NCI-H82 (cell line): ENCODE results near the gene SEPTIN8.
A peak's percentile ranks its signal among the peaks of the same experiment; 100 is the strongest.

Source experiments
- DNase-seq: peaks from one replicate; lab custom pipeline; 2025; lab: John Stamatoyannopoulos, UW

SEPTIN8 gene

DNA sequence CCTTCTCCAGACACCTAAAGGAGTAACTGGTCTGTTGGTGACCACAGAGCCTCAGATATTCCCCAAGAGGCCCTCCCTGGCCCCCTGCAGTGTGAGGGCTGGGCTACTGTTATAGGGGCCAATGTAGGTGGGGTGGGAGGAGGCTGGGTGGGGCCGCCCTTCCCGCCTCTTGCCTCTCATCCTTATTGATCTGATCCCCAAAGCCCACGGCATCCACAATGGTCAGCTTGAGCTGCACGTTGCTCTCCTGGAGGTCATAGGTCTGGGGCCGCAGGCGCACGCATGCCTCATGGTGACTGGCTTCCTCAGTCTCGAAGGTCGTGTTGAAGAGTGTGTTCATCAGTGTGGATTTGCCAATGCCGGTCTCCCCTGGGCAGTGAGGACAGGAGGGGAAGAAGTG, 13.0 kb downstream of the SEPTIN8 start:
- no peak for DNase-seq

DNA sequence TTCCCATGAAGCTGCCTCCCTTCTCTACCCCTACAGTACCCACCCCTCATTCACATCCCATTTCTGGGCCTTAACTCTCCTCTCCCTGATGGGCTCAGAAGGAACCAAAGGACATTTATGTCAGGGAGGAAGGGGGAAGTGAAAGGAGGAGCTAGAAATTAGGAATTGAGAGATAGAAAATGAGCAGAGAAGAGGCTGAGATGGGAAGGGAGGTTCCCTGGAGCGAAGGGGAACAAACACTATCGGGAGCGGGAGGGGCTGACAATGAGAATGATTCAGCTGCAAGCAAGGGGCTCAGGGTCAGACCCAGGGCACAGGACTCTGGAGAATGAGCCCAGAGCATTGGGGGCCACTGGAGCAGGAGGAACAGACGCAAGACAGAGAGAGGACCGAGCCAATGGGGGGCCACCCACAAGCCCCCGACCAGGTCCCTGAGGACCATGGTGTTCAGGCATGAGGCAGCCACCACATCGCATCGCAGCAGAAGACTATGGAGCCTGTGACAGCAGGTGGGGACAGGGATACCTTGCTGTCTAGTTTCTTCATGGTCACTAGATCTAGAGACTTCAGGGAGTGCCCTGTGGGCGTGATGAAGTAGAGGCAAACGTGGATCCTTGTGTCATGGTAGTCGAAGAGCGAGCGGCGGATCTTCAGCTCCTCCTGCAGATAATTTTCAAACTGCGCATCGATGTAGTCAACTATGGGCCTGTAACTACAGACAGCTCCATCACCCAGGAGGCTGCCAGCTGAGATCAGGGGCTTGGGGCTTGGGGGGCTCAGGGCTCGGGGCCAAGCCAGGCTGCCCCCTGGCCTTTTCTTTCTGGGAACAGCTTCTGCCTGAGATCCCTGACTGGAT, 13.6 kb downstream of the SEPTIN8 start:
- DNase-seq = no peak

DNA sequence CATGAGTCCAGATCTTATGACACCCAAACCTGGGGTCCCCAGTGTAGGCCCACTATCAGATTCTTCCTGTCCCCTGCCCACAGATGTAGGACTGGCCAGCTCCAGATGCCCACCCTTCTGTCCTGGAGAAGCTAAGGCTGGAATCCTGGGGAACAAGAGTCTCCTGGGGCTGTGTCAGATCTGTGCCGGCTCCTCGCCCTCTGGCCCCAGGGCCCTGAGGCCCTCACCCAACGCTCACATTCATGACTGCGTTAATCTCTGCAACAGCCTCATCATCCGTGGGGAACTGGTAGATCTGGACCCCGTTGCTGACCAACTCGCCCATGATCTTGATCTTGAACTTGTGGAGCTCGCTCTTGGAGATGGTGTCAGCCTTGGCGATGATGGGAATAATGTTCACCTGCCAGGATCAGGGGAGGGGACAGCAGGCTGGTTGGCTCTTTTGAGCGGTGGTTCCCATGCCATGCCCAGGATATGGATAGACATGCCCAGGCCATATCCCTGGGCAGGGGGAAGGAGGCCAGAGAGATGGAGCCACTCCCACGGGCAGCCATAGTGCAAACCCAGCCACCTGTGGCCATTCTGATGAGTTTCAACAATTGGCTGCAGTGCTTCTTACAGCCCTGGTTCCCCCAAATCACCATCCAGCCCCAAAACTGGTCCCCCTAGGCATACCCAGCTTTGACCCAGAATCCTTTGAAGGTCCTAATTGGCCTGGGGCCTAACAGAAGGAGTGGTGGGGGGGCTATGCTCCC, 14.6 kb downstream of the SEPTIN8 start:
- no peak for DNase-seq

DNA sequence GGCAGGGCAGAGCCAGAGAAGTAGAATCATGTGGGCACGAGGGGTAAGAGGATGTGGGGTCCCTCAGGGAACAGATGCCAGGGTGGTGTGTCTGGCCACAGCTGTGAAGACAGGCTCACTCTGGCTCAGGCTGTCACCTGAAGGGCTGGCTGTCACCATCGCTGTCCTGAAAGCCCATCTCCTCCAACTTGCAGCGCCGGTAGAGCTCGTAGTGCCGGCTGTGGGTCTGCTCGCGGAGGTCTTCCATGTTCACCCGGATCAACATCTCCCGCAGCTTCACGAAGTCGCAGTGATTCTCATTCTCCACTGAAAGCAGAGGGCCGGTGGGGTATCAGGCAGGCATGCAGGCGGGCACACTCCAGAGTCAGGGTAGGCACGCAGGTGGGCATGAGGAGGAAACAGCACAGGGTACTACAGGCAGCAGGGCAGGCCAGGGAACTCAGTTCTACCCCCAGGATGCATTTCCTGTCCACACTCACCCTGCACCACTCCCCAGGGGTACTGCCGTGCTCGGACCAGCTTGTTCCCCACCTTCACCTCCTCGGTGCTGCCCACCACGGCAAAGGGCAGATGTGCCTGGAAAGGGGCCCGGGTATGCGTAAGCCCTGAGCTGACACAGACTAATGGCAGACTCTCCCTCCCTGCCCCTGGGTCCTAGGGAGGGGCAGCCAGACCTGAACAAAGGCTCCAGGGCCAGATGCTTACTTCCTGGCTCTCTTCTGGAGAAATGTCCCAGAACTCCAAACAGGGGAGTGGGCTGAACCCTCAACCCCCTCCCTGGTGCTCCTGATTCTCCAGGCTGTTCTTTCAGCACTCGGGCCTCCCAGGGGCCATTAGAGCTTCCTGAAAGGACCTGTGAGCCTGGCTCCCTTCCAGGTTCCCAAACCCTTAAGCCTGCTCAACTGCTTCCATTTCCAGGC, 15.5 kb downstream of the SEPTIN8 start:
- no peak for DNase-seq

DNA sequence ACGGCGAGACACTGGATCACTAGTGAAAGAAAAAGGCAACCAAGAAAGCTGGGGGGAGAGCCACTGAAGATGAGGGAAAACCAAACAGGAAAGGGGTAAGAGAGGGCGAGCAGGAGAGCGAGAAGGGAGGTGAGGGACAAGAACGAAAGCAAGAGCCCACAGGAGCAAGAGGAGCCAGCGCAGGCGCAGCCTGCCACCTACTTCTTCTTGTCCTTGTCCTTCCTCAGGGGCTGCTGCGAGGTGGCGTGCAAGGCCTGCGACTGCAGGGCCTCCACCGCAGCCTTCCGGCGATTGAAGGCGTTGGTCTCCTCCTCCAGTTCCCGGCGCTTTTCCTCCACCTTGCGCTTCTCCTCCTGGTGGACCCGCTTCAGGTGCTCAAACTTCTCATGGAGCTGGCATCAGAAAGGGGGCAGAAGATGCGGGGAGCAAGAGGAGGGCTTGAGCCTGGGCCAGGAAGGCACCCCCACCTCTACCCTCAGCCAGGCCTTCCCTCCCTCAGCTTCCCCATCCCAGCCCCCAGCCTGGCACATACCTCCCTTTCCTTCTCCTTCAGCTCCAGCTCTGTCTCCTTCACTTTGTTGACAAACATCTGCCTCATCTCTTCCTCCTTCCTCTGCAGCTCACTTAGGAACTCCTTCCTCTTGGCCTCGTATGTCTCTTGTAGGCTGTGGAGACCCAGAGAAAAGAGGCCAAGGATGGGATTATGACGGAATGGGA, 16.3 kb downstream of the SEPTIN8 start:
- no peak for DNase-seq

DNA sequence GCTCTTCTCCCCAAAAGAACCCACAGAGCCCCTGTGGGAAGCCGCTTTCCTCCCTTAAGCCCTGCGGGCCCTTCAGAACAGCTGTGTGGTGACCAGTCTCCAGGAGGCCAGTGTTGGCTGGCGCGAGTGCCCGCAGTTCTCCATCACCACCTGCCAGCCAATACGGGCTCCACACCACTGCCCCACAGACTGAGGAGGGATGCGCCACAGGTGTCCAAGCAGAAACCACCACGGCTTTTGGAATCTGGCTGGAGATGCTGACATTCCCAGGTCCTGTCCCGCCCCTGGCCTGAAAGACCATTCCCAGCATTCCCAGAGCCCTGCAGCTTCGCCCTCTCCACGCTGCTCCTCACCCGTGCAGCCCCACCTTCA, 17.0 kb downstream of the SEPTIN8 start:
- DNase-seq = no peak

DNA sequence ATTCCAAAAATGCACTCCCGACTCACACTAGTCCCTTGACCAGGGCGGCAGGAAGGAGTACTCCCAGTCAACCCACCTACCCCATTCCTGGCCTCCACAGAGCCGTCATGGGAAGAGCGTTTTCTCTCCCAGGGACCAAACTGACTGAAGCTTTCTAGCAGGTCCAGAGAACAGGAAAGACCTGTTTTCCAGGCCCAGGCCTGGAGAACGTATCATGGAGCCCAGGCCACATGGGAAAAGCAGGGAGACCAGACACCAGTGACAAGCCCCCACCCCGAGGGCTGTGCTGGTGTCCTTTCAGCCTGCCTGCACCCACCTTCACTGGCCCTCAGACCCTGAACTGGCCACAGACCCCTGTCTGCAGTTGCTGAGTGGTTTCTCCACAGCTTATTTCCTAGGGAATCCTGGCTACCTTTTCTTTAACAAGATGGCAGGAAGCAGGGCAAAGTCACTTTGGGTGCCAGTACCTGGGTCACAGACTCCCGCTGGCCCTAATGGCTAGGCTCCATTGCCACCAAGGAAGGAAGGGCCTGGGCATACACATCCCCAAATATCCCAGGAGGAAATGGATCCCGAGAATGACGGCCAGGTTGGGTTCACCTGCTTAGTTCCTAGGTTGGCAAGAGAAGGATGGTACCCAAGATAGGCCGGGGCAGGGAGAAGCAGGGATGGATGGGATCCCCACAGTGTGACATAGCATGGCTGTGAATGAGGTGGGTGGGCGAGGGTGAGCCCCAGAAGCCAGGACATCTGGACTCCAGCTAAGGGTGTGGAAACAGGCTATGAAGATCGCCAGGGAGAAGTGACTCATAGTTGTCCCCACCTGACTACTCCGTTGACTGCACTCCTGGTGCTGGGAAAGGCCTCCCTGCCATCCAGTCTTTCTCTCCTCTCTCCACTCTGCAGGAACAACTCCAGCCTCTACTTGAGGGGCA, 17.7 kb downstream of the SEPTIN8 start:
- DNase-seq = no peak

DNA sequence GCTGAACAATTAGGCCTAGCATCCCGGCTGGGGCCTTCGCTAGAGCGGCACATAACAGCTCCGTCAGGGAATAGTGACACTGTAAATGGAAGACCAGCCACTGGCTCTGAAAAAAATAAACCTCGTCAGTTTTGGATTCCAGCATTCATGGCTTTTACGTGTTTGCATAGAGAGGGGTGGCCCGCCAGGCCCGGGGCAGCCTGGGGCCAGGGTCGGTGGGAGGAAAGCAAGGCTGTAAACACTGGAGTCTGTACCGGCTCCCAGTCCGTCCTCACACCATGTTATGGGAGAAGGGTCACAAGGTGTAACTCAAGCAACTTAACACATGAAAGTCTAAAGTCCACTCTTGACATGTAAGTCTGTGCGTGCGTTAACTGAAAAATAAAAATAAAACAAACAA, 18.6 kb downstream of the SEPTIN8 start:
- no peak for DNase-seq

DNA sequence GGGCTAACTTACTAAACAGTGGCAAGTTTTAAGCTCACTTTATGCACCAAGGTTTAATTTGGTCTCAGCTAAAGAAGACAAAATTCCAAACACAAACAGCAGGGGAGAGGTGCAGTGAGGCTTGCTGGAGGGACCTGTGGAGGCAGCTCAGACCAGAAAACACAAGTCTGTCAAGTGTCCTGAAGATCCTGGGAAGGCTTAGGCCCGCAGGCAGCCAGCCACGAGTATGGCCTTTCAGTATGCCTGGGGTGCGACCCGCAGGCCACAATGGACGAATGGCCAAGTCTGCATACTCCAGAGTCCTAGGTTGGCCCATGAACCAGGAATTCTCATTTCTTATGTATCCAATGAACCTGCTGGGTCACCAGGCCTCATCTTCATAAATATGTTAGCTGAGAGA, 20.5 kb downstream of the SEPTIN8 start:
- no peak for DNase-seq

DNA sequence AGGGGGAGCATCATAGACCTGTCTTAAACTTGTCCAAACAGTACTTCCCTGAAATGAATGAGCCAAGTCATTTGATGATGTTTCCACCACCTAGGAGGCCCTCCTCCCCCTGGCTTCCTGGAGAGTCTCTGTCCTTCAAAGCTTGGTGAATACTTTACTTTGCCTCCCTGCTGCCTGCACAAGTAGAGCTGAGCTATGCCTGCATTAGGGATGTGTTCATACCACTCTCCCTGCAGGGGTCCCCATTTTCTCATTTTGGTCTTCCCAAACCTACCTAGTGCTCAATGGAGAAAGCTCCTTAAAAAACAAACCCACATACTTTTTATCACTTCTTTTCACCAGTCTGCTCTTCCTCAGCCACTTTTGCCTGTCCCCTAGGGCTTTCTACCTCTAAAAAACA, 22.1 kb downstream of the SEPTIN8 start:
- peak; percentile 26 for DNase-seq

DNA sequence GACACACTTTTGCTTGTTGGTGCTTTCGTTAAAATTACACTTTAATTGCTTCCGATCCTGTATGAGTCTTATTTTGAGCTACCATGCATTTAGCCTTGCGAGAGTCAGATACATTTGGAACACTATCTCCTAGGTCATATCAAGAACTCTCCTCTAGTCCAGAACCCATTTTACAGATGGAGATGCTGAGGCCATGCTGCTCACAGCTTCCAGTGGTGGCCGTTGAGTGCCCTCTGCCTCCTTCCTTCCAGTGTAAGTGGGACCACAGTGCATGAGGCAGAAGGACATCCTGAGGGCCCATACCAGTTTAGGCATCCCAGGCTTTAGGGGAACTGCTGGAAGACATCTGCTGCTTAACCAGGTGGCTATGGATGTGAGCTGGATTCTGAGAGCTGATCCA, 22.9 kb downstream of the SEPTIN8 start:
- no peak for DNase-seq

DNA sequence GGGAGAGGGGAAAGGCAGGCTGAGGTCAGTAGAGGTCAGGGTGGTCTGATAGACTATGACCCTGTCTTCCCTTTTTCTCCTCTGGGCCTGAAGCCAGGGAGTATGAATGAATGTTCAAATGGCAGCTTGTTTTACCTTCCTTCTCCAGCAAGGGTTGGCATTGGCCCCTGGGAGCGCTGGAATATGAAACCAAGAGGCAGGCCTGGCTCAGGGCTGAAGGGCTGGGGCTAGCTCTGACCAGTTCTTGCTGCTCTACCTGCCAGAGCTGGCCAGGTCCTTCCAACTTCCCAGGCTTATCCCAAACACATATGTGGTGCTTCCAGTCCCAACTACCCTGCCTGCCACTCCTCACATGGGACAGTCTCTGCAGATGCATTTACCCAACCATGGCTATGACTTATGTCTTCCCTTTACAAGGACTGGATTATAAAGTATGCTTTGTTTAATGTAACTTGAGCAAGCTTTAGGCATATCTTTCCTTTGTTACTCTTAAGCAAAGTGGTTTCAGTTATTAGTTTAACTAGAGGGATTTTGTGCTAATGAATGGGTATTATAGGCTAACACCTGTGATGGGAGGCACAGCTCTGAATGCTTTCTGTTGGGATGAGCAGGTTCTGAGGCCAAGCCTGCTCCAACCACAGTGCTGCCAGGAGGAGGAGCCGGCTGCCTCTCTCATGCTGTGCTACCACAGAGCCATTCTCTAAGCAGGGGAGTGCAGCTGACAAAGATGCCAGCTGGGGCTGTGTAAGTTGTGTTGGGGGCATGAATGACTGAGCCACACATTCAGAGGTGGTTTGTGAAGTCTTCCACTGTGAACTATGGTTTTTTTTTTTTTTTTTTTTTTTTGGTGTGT, 23.7 kb downstream of the SEPTIN8 start:
- DNase-seq = peak; percentile 62

DNA sequence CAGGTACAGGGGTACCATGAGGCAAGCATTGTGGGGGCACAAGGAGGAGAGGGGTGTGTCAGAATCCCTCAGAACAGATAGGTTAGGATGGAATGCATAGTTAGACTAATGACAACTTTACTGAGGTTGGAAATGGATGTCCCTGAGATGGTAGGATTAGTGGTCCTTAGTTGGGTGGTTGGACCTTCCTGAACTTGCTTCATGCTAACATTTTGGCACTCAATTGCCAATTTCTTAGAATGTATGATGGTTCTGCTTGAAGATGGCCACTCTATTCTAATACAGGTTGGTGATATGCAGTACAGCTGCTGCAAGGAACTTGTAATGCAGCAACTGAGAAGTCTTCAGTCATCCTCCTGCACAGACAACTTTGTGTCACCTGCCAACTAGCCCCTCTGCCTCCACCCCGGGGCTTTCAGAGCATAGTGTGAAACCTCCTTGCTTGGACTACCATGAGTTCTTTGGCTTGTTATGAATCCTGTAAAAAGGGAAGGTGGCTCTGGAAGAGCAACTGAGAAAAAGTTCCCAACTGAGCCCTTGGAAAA, 24.4 kb downstream of the SEPTIN8 start:
- DNase-seq = no peak

DNA sequence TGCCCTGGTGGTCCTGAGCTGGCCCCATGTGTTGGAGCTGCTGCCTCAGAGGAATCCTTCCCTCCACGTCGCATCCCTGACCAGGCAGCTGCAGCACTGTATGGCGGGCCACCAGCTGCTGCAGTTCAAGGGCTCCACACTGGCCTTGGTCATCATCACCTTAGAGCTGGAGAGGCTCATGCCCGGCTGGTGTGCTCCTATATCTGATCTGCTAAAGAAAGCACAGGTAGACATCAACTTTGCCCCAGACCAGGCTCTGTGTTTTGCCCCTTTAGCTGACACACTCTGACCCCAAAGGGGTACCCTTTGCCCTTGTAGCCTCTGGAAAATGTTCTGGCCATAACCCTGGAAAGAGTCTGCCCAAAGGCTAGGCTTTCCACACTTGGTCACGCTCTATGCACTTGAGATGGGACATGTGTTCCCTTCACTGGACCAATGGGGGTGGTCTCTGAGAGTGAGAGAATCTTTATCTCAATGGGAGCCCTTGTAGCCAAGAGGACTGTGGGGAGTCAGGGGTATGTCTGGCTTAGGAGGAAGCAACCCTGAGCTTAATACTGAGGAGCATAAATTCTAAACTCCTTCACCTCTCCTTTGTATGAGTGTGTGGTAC, 25.0 kb downstream of the SEPTIN8 start:
- no peak for DNase-seq

DNA sequence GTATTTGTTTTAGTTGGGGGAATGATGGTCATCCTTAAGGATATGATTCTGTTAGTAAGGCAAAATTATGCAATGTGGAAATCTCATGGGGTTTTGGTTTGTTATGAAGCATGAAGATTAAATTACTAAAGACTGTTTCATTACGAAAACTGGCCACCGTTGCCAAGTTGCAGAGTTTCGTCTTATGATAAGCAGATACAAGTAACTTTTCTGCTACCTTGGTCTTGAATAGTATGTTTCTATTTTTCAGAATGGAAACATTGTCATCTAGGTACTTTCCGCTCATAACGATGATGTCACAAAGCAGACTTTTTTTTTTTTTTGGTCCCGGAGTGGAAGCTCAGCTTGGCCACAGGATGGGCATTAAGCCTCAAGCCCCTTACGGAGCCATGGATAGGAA, 25.6 kb downstream of the SEPTIN8 start:
- no peak for DNase-seq

DNA sequence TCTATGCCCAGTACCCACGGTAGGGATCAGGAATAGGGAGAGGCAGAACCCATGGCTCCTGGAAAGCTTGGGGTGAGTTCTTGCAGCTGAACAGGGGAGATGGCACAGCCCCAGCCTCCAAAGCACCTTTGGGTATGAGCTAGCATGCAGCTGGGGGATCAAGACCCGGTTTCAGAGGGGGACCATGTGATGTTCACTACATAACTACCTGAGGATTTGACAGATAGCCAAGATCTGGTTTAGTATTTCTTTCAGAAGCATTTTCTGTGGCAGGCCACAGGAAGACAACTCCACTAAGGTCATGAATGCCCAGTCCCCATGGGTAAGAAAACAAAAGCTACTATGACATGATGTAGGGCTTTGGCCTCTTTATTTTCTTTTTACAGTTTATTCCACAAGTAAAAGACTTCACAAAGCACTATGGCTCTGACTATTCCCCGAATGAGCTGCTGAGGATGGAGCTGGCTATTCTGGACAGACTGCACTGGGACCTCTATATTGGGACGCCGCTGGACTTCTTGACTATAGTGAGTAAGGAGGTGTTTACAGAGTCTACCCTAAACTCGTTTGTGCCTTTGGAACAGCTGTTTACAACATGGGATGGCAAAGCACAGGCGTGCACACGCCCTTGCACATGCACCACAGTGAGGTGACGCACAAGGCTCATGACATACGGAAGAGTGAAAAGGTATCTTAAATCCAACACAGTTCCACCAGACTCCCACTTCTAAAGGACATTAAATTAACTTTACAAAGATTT, 26.4 kb downstream of the SEPTIN8 start:
- no peak for DNase-seq

DNA sequence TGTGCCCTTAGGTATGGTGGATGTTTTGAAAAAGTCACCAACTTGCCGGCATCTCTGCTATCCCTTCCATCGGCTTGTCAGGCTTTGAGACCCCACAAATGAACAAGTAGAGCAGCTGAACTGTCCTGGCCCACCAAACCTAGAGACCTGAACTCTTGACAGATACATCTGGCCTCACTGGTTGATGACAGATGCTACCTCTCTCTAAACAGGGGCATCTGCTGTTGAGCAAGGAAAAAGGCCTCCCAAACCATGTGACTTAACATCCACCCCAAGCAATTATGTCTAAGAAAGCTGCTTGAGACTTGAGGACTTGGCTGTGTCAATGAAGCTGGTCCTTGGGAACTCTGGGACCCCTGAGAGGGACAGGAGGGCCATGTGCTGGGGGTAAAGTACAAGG, 27.5 kb downstream of the SEPTIN8 start:
- DNase-seq = peak; percentile 50

DNA sequence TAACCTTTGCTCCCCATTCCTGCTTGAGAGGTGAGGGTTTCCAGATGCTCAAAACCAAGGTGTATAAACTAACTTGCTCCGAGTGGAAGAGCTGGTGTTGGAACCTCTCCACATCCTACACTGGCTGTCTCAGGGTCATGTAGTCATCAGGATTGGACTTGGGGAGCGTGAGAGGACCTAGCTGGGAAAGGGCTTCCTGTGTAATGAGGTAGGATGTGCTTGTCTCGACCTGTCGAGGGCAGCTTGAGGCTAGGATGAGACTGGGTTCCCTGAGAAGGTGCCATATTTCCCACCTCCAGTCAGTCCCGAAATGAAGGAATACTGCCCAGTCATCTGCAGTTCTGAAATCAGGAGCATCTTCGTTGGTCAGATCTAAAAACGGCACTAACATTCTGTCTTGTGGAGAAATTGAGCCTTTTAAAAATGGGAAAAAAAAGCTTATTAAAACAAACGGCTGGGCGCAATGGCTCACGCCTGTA, 28.5 kb downstream of the SEPTIN8 start:
- no peak for DNase-seq
